OCI-LY7 (cell line): ENCODE measurements around the gene CDC42BPB. TPM values are rescaled to one million over a fixed set of nuclear protein-coding genes. Genes with fewer than 3 reads are reported as not detected.

Experiments
- BruUV-seq: library from RNA; stranded (reverse); fragments of 400-500 nt; replicated peaks from 2 replicates; lab custom pipeline; 2021; lab: Mats Ljungman, UMichigan
- CTCF ChIA-PET: fragments of 300-600 bp; sonication (Branson Sonifier 250); formaldehyde crosslinking; loops from one replicate; lab custom pipeline; 2022; ENCODE audit warnings: antibody characterized with exemption; ENCODE audit not compliant: unreplicated experiment; lab: Charles Lee
- POLR2A ChIA-PET: fragments of 300-600 bp; sonication (Branson Sonifier 250); formaldehyde crosslinking; loops from one replicate; lab custom pipeline; 2022; ENCODE audit warnings: antibody characterized with exemption; lab: Charles Lee
- DNase-seq: peaks from one replicate; pipeline ENCODE4 v3.0.0-alpha.2; 2015; ENCODE audit warnings: low spot score
- H2AFZ ChIP-seq: fragments of 200-600 bp; sonication (generic), shearing (Covaris generic); 2 replicates; pipeline ENCODE4 v1.6.1; 2014; ENCODE audit warnings: mild to moderate bottlenecking, antibody characterized with exemption, low read length, moderate library complexity
- H3K27ac ChIP-seq: fragments of 200-600 bp; sonication (generic); 2 replicates; pipeline ENCODE4 v1.5.1; 2014; ENCODE audit warnings: mixed run types, low read depth, mild to moderate bottlenecking, moderate library complexity, low read length, inconsistent platforms; ENCODE audit not compliant: poor library complexity, severe bottlenecking
- H3K36me3 ChIP-seq: fragments of 200-600 bp; sonication (generic); 2 replicates; pipeline ENCODE4 v1.6.1; 2014; ENCODE audit warnings: mild to moderate bottlenecking, antibody characterized with exemption, low read length, moderate library complexity, mixed read lengths; ENCODE audit not compliant: insufficient read depth
- H3K4me1 ChIP-seq: fragments of 200-600 bp; sonication (generic); 2 replicates; pipeline ENCODE4 v1.5.1; 2014; ENCODE audit warnings: mild to moderate bottlenecking, low read length; ENCODE audit not compliant: insufficient read depth, poor library complexity, severe bottlenecking
- H3K4me2 ChIP-seq: fragments of 200-600 bp; sonication (generic); 2 replicates; pipeline ENCODE4 v1.6.1; 2014; ENCODE audit warnings: mild to moderate bottlenecking, low read length
- H3K4me3 ChIP-seq: fragments of 200-600 bp; sonication (generic); 2 replicates; pipeline ENCODE4 v1.5.1; 2014; ENCODE audit warnings: mild to moderate bottlenecking, low read depth, low read length; ENCODE audit not compliant: poor library complexity, severe bottlenecking
- H3K79me2 ChIP-seq: fragments of 200-600 bp; sonication (generic); 2 replicates; pipeline ENCODE4 v1.6.1; 2016; ENCODE audit warnings: low read depth, mild to moderate bottlenecking, low read length, moderate library complexity, mixed read lengths; ENCODE audit not compliant: insufficient read depth
- H3K9me2 ChIP-seq: fragments of 200-600 bp; sonication (generic); 2 replicates; pipeline ENCODE4 v1.6.1; 2016; ENCODE audit warnings: mild to moderate bottlenecking, low read length, mixed read lengths; ENCODE audit not compliant: insufficient read depth
- H3K9me3 ChIP-seq: fragments of 200-600 bp; sonication (generic); 2 replicates; pipeline ENCODE4 v1.6.1; 2014; ENCODE audit warnings: mild to moderate bottlenecking, mixed run types, low read length, mixed read lengths
- H4K20me1 ChIP-seq: fragments of 200-600 bp; sonication (generic); 2 replicates; pipeline ENCODE4 v1.6.1; 2014; ENCODE audit warnings: mild to moderate bottlenecking, antibody characterized with exemption, low read length, moderate library complexity, mixed read lengths; ENCODE audit not compliant: insufficient read depth
- CTCF ChIP-seq: fragments of 200-600 bp; sonication (generic); conservative IDR thresholded peaks from 2 replicates; pipeline ENCODE4 v1.5.1; 2014; ENCODE audit warnings: mild to moderate bottlenecking, antibody characterized with exemption, low read length, moderate library complexity, mixed read lengths
- EZH2phosphoT487 ChIP-seq: fragments of 200-600 bp; sonication (generic); IDR thresholded peaks from 2 replicates; pipeline ENCODE4 v1.6.1; 2018; ENCODE audit warnings: low read depth, borderline replicate concordance, mild to moderate bottlenecking, mixed run types, antibody characterized with exemption, low read length, moderate library complexity, mixed read lengths
- intact Hi-C: fragments of 100-400 bp; cut with micrococcal nuclease; formaldehyde crosslinking; loops from one replicate; pipeline ENCODE4 v1.10.0; 2022; ENCODE audit not compliant: unreplicated experiment
- total RNA-seq, 2 experiments: library from RNA; depleted of rRNA in 1 of 2; stranded (reverse); fragments of >200 nt in 1 of 2; shearing (Covaris generic) in 1 of 2; gene quantifications; 2 replicates each; pipeline ENCODE4 v1.2.3, GENCODE V29; 2014 to 2022

The CDC42BPB gene
- total RNA-seq, 2 experiments from 2014 or later, result 0.03 to 0.46 TPM

GRCh38 chr14:102970496-102970895 lies 86.9 kb downstream of the CDC42BPB start:
- no peak overlapping the region for H3K4me2 ChIP-seq
- H3K9me2 ChIP-seq, result no peaks in the 10 kb centered on the region
- ChIA-PET CTCF (no interaction called here), POLR2A (no interaction called here)
- no peaks in the 10 kb centered on the region for H4K20me1 ChIP-seq
- H2AFZ ChIP-seq, result no peak overlapping the region
- H3K27ac ChIP-seq, result no peak overlapping the region
- BruUV-seq, result no TSS peak
- no peaks in the 10 kb centered on the region for H3K4me1 ChIP-seq
- no peaks in the 10 kb centered on the region for H3K9me3 ChIP-seq
- no peaks in the 10 kb centered on the region for H3K79me2 ChIP-seq
- intact Hi-C loops, result no loop called here
- no peak overlapping the region for H3K4me3 ChIP-seq
- no peak for DNase-seq
- no peak for TF ChIP-seq EZH2phosphoT487
- no peak for TF ChIP-seq CTCF
- no peaks in the 10 kb centered on the region for H3K36me3 ChIP-seq

GRCh38 chr14:102969901-102970300 lies 87.4 kb downstream of the CDC42BPB start:
- Histone ChIP-seq H4K20me1 (no peaks in the 10 kb centered on the region), H3K36me3 (no peaks in the 10 kb centered on the region), H3K9me2 (no peaks in the 10 kb centered on the region), H3K4me2 (no peak overlapping the region), H3K27ac (no peak overlapping the region), H3K4me1 (no peaks in the 10 kb centered on the region), H2AFZ (no peak overlapping the region), H3K4me3 (no peak overlapping the region), H3K9me3 (no peaks in the 10 kb centered on the region), H3K79me2 (no peaks in the 10 kb centered on the region)
- intact Hi-C loops, result no loop called here
- DNase-seq, result no peak
- POLR2A ChIA-PET, result no interaction called here
- CTCF ChIA-PET, result no interaction called here
- BruUV-seq, result no TSS peak
- TF ChIP-seq EZH2phosphoT487, result no peak
- TF ChIP-seq CTCF, result no peak

GRCh38 chr14:102969060-102969791 lies 88.1 kb downstream of the CDC42BPB start:
- no peak overlapping the region for H3K27ac ChIP-seq
- ChIA-PET CTCF (no interaction called here), POLR2A (no interaction called here)
- H2AFZ ChIP-seq, result no peak overlapping the region
- no peak for TF ChIP-seq CTCF
- no peak for TF ChIP-seq EZH2phosphoT487
- no peaks in the 10 kb centered on the region for H3K4me1 ChIP-seq
- DNase-seq, result no peak
- H4K20me1 ChIP-seq, result no peaks in the 10 kb centered on the region
- H3K4me2 ChIP-seq, result no peak overlapping the region
- no peaks in the 10 kb centered on the region for H3K36me3 ChIP-seq
- H3K9me2 ChIP-seq, result no peaks in the 10 kb centered on the region
- H3K4me3 ChIP-seq, result no peak overlapping the region
- BruUV-seq, result no TSS peak
- intact Hi-C loops, result no loop called here
- H3K9me3 ChIP-seq, result no peaks in the 10 kb centered on the region
- no peaks in the 10 kb centered on the region for H3K79me2 ChIP-seq
